ENCODE results near the gene ZP2.
"Not testable (repeated sequence)": the region's sequence is repeated elsewhere in the genome, so short reads cannot be mapped to it uniquely, and the experiment has no call there.

ZP2 gene

DNA sequence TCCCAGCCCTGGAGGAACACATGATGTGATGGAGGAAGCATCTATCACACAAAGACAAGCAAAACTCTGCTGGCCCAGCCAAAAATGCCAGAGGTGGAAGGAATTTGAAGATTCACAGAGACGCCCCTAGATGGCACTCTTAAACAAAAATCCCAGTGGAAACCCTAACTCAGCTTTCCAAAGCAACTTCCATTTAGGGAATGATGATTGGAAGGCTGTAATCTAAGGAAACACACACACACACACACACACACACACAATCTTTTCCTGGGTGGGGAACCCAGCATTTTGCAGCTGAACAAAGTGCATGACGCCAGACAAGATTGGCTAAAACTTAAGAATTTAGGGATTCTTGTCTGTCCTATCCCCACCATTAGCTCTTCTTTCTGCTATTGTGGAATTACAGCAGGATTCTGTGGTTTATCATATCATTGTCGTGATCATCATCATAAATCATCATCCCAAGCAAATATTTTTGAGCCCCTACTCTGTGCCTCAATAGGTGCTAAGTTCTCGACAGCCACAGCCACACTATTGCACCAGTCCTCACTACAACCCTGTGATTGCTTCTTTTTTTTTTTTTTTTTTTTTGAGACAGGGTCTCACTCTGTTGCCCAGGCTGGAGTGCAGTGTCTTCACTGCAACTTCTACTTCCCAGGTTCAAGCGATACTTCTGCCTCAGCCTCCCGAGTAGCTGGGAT is 54.5 kb downstream of the ZP2 start:
- Histone ChIP-seq H3K4me1 (ENCODE audit: control insufficient read depth in 1 of 2, insufficient read depth in 1 of 2, low read depth in 1 of 2, low read length in 1 of 2) (peaks cover 16 to 24% of the 10 kb centered on the region in 2 experiments), H3K9me3 (no peaks in the 10 kb centered on the region), H3K4me3 (ENCODE audit: low read depth in 1 of 2, low read length in 1 of 2) (no peak overlapping the region), H3K27ac (no peak overlapping the region), H3K27me3 (no peaks in the 10 kb centered on the region), H3K36me3 (no peaks in the 10 kb centered on the region)
- TF ChIP-seq CTCF (IDR thresholded peaks at IDR 0.05) = no peak

DNA sequence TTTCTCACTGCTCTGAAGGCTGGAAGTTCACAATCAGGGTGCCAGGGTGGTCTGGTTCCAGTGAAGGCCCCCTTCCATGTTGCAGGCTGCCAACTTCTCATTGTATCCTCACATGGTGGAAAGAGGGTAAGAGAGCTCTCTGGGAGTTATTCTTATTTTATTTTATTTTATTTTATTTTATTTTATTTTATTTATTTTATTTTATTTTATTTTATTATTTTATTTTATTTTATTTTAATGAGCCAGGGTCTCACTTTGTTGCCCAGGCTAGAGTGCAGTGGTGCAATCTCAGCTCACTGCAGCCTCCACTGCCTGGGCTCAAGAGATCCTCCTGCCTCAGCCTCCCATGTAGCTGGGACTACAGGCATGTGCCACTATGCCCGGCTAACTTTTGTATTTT is 55.4 kb downstream of the ZP2 start:
- H3K36me3 ChIP-seq; H3K9me3 ChIP-seq; H3K4me3 ChIP-seq (ENCODE audit: low read depth in 1 of 2, low read length in 1 of 2); H3K27me3 ChIP-seq; H3K27ac ChIP-seq: not testable (repeated sequence)
- peaks cover 16 to 24% of the 10 kb centered on the region in 2 experiments for H3K4me1 ChIP-seq (ENCODE audit: control insufficient read depth in 1 of 2, insufficient read depth in 1 of 2, low read depth in 1 of 2, low read length in 1 of 2)

GRCh38 chr16:21153124-21153729 is 58.1 kb downstream of the ZP2 start:
- not testable (repeated sequence) for H3K36me3 ChIP-seq

GRCh38 chr16:21152160-21153030 is 59.0 kb downstream of the ZP2 start:
- not testable (repeated sequence) for H3K4me1 ChIP-seq (ENCODE audit: control insufficient read depth in 1 of 2, insufficient read depth in 1 of 2, low read depth in 1 of 2, low read length in 1 of 2); H3K4me3 ChIP-seq (ENCODE audit: low read depth in 1 of 2, low read length in 1 of 2); H3K27ac ChIP-seq; H3K36me3 ChIP-seq; H3K9me3 ChIP-seq
- H3K27me3 ChIP-seq = peaks cover 22% of the 10 kb centered on the region

More at GRCh38 chr16:21153124-21153729, 58.1 kb downstream of the ZP2 start:
- not testable (repeated sequence) for H3K4me1 ChIP-seq (ENCODE audit: control insufficient read depth in 1 of 2, insufficient read depth in 1 of 2, low read depth in 1 of 2, low read length in 1 of 2); H3K9me3 ChIP-seq; H3K27ac ChIP-seq; H3K4me3 ChIP-seq (ENCODE audit: low read depth in 1 of 2, low read length in 1 of 2)
- H3K27me3 ChIP-seq = peaks cover 22% of the 10 kb centered on the region

DNA sequence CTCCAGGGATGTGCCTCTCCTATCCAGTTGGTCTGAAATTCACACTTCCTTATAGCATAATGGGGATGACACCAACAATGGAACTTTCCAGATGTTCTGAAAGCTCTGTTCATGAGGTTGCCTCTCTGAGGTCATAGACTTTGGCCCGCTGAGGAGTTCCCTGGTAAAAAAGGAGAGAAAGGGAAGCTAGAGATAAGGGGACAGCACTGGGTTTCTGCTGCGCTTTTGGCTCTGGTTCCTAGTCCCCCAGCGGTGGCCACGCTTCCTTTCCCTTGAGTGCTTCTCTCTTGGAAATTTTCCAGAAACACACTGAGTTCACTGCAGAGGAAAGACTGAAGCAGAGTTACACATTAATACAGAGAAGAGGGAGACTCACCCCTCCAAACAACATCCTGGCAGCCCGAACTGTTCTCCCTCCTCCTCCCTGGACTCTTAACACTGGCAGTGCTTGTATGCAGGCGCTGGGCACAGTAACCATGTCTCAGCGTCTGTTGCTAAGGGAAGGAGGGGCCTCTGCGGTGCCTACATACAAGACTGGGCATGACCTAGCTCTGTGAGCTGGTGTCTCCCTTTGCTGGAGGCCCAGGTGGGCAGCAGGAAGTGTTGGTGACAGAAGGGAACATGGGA is 60.9 kb downstream of the ZP2 start, which contains the start of gene DNAH3:
DNAH3 (minus strand) TSS at position 472 of the 627 bp plus-strand sequence. CDS start 527 bp downstream, outside the sequence.
- H3K36me3 ChIP-seq = no peaks in the 10 kb centered on the region
- H3K27ac ChIP-seq = no peak within 1 kb of the TSS
- no peaks in the 10 kb centered on the region for H3K4me1 ChIP-seq (ENCODE audit: control insufficient read depth in 1 of 2, insufficient read depth in 1 of 2, low read depth in 1 of 2, low read length in 1 of 2)
- H3K27me3 ChIP-seq = peaks cover 29% of the 10 kb centered on the region
- H3K9me3 ChIP-seq = no peaks in the 10 kb centered on the region
- TF ChIP-seq CTCF (IDR thresholded peaks at IDR 0.05) = no peak
- no peak within 1 kb of the TSS for H3K4me3 ChIP-seq (ENCODE audit: low read depth in 1 of 2, low read length in 1 of 2)
